Ammon's horn (tissue), 1 donor: Measurements from ENCODE around the gene DENND1B.
A peak's percentile ranks its signal among the peaks of the same experiment; 100 is the strongest.

Experiments
- DNase-seq: peaks from one replicate; pipeline ENCODE4 v3.0.0-alpha.2; 2016; ENCODE audit warnings: low spot score

The DENND1B gene

GRCh38 chr1:197466813-197467212 is 308.5 kb downstream of the DENND1B start:
- no peak for DNase-seq

GRCh38 chr1:197465528-197466327 is 309.6 kb downstream of the DENND1B start:
- DNase-seq: no peak

DNA sequence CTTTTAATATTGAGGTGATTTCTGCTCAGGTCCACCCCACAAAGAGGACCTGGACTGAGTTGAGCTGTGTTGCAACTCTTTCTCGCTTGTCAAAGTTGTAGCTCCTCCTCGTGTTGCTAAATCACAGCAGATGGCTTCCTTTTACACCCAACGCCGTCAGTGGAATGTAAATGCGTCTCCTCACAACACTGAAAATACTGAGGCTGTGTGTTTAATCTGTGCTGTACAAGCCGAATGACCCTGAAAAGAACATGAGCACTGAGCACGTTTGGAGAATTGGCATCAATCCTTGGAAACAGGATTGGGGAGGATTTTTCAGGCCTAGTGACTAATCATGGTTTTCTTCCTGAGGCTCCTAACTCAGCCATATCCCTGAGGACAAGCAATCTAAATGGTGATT is 311.2 kb downstream of the DENND1B start:
- DNase-seq: peak; percentile 79

DNA sequence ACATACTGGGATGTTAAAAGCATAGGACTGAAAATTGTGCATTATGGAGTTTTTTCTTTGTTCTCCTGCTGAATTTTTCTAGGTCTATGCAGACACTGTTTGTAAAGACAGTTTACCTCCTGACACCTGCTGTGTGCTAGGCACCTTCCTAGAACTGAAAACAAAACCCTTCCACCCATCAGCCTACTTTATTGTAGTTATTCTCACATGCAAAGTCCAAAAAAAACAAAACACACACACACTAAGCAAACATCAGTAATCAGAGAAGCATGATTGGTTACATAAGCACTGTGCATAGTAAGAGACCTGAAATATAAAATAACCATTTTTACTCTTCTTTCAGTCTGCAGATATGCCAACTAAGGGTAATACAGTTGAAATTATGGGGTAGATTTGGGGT is 312.1 kb downstream of the DENND1B start:
- DNase-seq: no peak

- DNase-seq: no peak
Measured at GRCh38 chr1:197462539-197462938, 312.7 kb downstream of the DENND1B start.
